ENCODE results near the gene PSMA2.

PSMA2 gene

DNA sequence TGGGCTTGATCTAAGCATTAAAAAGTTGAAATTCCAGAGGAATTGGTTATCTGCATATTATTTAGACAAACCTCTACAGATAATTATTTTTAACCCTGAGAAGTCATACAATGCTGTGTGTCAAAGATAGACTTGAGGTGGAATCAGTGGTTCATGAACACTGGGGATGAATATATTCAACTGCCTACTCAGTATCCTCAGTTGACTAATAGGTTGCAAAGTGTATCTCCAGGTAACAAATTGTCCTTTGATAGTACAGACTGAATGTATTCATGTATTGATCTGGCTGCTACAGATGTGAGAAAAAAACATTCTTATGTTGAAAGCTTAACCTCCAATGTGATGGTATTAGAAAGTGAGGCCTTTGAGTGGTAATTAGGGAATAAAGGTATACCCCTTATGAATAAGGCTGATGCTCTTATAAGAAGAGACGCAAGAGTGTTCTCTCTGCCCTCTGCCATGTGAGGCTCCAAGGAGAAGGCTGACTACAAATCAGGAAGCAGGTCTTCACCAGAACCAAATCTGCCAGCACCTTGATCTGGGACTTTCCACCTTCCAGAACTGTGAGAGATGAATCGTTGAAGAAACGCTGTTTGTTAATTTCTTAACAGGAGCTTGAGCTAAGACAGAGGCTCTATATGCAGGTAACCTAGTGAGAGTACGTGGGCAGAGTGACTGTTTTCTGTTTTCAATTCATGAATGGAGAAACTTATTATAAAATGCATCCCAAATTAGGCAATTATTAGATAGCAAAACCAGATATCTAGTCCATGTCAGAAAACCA lies 7.7 kb upstream of the PSMA2 start:
- DNase-seq = no peak

DNA sequence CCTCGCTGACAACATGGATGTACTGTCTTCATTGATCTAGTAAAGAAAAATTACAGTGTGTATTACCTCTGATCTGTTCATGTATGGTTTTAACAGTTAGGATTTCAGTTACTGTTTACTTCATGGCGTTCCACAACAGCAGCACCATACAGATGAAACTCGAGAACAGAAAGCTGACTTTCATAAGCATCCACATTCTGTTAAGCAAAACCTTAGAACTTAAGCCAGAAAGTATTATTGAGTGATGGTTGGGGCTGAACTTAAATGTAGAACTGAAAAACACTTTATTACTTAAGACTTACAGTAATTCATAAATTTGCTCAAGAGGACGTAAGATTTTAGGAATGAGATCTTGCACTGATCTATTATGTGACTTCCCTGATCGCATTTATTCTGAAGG lies 3.9 kb upstream of the PSMA2 start:
- no peak for DNase-seq

DNA sequence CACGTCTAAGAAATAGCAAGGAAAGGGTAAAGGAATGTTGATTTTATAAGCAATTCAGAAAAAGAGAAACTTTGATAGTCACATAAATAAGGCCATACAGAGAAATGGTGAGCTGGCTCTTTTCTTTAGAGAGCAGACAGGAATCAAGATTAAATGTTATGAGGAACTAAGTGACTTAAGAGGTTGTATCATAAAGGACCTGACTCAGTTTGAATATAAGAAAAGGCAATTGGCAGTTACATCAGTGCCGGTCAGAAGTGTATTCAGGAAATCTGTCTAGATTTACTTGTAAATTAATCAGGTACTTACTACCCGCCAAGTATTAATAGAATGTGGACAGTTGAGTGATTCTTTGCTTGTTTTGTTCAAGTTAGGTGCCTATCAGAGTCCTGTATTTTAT lies 2.3 kb upstream of the PSMA2 start:
- no peak for DNase-seq

DNA sequence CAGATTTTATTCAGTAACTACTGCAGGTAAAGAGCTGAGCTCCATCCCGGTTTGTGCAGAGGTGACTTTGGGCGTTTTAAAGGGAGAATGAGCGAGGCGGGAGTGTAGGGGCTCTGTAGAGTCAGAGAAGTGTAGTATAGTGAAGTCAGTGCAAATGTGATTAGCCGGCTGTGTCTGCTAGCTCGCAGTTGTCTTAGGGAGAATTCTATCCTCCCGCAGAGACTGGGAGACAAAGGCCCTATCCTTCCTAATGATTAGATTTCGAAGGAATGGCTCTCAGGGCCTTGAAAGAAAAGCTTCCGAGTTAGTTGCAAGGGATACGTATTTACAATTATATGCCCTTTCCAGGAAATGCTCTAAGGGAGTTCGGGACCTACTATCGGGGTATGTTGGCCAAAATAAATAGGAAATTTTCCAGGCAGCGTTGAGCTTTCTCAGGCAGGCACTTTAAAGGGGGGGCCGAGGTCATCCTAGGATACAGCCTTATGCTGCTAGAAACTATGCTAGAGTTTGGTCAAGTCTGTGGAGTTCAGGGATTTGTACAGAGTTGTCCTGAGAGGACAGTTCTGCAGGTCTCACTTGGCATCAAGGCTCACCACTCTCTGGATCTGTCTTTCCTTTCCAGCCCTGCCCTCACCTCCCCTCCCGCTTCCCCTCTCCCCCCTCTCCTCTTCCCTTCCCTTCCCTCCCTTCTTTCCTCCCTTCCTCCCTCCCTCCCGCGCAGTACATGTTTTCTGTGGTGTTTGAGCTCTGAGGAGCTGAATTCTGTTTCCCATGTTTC lies 1.0 kb upstream of the PSMA2 start:
- DNase-seq = peak; percentile 53

DNA sequence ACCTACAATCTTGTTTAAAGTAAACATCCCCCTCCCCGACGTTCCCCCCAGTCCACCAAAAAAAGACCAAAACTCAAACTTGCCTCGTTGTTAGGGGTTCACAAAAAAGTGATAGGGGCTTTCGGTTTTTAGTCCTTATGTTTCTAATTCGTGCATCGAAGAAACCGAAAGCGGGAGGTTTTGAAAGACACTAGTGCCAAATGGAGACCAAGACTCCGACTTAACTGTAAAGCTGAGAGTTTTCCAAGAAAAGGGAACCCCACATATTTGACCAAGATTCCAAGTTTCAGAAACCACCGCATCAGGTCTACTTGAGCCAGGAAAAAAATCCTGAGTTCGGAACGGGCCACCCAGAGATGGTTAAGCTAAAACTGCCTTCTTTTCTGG lies 534 bp downstream of the PSMA2 start:
- no peak for DNase-seq

DNA sequence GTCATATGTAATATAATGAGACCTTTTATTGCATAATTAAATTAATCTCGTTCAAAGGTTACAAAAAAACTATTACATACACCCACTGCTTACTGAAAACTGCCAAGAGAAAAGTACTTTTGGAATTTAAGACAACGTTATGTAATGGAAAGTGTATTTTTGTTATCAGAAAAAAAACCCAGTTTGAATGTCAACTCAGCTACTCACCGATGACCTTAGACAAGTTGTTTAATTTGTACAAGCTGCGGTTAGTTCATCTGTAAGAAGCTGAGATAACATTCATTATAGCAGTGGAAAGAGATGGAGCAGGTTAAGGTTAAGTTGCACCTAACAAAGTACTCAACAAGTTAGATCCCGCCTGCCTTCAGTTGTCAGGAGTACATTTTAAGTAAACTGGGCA lies 1.1 kb downstream of the PSMA2 start:
- no peak for DNase-seq

DNA sequence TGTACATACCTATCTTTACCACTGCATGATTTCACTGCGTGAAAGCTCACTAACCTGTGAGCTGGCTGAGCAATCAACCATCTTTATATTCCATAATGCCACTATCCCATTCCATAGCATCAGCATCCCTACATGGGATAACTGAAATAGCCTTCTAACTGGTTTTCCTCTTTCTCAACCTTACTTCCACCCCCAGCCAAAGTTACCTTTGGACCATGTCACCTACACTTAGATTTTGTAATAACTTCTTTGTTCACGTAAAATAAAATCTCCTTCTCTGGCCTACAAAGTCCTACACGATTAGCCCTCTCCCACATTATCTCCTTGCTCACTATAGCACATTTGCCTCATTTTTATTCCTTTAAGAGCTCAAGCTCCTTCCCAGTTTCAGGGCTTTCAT lies 2.5 kb downstream of the PSMA2 start:
- DNase-seq = no peak

DNA sequence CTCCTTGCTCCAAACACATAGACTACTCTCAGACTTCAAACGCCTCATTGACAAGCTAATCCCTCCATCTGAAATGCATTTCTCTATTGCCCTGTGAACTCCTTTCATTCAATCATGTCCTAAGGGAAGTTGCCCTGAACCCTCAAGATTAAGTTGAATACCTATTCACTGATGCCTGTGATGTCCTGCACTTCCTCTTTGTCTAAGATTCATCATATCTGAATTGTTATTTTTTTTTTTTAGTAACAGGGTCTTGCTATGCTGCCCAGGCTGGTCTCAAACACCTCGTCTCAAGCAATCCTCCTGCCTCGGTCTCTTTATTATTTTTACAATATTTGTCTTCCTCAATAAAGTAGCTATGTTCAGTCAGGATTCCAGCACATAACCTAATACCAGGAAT lies 3.2 kb downstream of the PSMA2 start:
- no peak for DNase-seq

DNA sequence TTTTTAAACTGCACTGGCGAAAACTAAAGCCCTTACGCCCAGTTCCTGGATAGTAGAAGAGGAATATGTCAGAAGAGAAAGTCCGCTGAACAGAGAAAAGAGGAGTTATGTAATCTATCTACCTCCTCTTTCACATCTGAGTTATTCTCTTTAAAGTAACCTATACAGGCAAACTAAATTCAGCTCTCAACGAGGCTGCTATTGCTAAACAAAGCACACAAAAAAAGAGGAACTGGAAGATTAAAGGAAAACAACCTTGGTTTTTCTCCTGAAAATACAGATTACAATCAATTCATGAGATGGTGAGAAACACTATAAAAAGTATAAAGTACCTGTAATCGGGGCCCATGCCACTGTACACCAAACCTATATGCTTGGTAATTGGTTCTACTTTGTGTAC lies 5.8 kb downstream of the PSMA2 start:
- DNase-seq = no peak

DNA sequence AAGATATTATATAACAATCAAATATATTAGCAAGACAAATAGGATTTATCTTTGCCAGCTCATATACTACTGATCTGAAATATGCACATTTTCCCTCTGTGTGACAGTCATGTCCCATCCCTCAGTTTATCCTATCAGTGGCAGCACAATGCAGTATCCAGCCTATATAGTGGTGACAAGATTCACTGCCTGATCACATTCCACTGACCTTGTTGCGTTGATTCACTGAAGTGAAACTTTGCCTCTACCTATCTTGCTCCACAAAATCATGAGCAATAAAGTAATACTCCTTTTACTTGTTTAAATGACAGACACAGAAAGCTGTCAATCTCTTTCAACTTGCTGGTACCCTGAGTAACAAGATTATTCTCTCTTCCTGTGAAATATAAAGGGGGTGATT lies 6.3 kb downstream of the PSMA2 start:
- DNase-seq = no peak

DNA sequence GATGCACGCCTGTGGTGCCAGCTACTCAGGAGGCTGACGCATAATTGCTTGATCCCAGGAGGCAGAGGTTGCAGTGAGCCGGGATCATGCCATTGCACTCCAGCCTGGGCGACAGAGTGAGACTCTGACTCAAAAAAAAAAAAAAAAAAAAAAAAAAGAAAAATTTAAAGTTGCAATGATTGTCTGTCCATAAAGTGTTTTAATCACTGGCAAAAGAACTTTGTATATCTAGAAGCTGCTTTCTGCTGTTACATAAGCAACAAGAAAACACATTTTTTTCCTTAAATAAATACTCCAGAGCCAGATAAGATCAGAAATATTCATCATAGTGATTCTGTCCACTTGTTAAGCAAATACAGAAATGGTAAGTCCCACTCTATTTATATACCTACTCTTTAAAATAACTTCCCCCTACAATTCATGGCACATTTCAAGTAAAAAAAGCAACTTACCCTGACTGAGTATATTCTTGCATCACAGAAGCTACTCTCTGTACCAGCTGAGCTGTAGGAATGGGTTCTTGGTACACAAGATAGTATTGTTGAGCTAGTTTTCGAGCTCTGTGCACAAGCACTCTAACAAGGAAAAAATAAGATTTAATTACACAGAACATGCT lies 7.6 kb downstream of the PSMA2 start:
- no peak for DNase-seq

DNA sequence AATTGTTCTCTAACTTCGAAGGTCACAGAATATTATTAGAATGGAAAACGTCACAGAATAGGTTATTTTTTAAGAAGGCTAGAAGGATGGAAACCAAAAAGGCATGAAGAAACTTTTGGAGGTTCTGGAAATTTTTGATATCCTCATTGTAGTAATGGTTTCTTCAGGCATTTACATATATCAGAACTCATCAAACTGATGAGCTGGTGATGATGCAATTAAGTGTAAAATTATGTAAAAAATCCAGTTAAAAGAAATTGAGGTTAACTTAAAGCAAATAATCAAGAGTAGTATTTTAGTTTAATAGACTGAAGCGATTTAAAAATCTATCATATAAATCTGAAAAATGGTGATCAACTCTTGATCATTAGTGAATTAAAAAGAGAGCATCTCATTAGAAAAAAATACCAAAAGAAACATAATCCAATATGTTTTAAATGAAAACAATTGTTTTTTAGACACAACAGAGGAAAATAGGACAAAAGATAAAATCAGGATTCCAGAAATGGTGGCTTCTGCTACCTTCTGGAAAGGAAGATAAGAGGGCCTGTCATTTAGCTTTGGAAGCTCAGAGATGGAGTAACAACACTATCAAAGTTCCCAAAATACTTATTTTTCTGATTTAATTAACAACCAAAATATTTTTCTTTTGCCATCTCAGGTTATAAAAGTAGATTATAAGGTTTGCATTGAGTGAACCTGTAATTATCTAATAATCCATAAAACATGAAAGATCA lies 9.8 kb downstream of the PSMA2 start:
- DNase-seq = no peak

DNA sequence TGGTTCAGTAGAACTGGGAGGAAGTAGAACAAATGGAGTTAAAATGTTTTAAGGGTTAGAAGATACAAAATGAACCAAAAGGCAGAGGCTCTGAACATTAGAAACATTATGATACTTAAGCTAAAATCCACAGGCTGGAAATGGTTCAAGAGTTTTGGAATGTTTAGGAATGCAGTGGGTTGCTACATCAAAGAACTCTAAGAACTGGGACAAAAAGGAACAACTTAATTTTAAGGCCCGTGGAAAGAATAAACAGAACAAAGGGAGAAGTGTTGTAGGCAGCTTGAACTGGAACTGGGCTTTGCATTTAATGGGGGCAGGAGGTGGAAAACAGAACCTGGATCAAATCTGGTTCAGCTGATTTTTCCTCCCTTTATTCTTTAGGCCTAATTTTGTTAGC lies 16.6 kb downstream of the PSMA2 start:
- no peak for DNase-seq

DNA sequence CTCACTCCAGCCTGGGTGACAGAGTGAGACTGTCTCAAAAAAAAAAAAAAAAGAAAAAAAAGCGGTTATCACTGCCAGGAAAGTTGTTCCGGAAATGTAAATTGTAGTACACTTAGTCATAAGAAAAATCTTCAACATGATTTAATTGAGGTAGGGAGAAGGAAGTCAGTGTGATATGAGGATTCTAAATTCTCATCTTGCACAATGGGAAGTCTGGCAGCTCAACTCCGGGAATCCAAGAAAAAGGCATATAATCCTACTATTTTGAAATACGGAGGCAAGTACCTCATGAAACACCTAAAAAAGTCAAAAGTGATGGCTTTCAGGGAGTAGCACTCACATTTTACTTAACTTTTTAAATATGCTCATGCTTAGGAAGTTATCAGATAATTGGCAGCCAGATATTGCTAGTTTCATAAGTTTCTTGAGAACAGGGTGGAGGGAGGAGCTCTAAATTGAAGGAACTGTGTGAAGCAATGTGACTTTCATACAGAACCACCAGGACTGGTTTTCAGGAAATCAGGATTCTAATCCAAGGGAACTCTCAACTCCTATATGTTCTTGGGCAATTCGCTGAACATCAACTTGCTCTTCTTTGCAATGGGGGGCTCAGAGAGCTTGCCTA lies 17.4 kb downstream of the PSMA2 start:
- DNase-seq = no peak

DNA sequence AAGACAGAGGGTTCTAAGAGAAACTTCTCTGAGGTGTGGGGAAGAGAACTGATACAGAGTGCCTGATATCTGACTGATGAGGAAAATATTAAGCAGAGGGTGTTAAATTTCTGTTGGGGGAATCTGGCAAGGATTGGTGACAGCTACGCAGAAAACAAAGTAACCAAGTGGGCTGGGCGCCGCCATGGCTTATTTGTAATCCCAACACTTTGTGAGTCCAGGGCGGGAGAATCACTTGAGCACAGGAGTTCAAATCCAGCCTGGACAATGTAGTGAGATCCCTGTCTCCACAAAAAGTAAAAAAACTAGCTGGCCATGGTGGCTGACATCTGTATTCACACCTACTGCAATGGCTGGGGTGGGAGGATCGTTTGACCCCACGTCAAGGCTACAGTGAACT lies 18.0 kb downstream of the PSMA2 start:
- DNase-seq = no peak

DNA sequence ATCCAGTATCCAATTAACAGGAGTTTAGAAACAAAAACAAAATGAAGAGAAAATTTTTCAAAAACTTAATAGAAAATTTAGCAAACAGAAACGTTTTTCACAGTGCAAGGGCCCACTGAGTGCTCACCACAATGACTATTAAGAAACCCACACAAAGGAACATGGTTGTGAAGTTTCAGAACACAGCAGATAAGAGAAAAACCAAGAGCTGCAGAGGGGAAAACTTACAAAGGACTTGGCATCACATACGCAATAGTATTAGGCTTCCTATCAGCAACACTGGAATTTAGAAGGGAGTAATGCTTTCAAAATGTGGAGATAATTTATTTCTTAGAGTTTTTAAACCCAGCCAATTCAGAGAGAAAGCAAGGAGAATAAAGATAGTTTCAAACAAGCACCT lies 18.4 kb downstream of the PSMA2 start:
- DNase-seq = no peak

DNA sequence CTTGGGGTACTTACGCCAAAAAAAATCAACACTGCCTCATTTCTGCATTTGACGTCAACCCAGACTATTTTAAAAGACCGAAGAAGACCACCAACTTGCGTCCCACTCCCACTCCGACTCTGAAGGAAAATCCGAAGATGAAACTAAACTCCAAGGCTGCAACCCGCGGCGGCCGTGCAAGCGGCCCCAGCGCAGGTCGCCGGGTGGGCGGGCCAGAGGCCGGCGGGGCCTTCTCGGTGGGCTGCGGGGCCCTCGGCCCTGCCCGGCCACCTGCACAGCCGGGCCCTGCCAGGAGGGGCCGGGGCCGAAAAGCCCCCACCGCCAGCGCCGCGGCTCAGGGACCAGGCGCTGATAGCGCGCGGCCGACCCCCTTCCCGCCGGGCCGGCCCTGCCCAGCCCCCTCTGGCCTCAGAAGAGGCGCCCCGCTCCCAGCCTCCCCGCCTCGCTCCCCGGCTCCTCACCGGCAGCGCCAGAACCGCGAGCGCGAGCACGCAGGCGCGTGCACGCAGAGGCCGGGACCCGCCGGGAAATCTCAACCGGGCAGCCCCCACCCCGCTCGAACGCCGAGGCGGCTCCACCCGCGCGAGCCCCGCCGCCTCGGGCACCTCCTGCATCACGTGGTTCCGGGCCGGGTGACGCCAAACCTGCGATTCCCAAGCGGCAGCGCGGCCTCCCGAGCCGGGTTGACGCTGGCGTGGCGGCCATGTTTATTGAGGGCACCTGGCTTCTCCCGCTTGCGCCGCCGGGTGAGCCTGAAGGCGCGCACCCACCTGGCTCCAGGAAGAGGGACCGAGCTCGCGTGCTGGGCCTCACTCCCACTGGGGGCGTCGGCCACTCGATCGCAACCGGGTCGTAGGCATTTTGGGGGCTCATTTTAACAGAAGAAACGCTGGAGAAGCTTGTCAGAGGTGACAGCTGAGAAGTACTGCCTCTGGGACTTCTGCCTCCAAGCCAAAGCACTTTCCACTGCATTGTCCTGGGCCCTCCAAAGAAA lies 20.2 kb downstream of the PSMA2 start, which contains the start of gene C7orf25:
TSS of gene C7orf25 (minus strand) at position 617 of the 994 bp plus-strand sequence. CDS start 1,170 bp downstream, outside the sequence.
- peak; percentile 97 for DNase-seq

DNA sequence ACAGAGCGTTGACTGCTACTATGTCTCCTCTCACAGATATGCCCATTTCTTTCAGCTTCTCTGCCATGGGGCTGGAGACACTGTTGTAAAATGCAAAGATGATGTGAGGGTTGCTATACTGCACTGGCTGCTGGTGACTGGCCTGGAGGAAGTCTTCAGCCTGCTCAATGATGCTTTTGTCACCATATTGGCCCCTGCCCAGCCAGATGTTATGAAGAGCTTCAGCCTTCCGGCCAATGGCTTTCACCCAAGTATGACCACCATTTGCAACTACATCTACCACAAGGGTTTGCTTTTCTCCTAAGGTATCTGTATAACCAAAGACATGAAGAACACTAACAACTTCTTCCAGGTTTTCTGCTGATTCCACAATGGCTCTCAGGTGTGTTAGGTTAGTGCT lies 21.7 kb downstream of the PSMA2 start:
- no peak for DNase-seq

DNA sequence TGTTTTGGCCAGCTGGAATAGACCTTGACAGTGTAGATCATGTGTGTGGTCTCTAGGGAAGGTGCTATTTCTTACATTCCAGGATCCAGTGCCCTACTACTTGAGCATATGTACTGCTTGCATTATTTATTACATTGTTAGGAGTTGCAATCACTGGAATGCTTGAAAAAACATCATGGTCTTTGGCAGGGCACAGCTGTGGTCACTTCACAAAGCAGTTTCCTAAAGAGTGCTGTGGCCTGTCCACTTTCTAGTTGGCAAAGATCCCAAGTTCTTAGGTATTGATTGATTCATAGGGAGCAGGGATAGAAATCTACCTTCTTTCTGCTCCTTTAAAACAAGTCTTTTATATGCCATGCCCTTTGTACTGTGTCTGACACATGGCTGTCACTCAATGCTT lies 24.7 kb downstream of the PSMA2 start:
- no peak for DNase-seq

DNA sequence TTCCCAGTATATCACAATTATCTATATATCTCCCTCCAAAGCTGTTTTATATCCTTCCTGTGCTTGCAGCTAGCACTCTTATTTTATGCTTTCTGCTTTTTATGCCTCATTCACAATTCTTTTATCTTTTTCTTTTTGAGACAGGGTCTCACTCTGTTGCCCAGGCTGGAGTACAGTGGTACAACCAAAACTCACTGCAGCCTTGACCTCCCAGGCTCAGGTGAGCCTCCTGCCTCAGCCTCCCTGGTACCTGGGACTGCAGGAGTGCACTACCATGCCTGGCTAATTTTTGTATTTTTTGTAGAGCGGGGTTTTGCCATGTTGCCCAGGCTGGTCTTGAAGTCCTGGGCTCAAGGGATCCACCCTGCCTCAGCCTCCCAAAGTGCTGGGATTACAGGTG lies 25.8 kb downstream of the PSMA2 start:
- no peak for DNase-seq

DNA sequence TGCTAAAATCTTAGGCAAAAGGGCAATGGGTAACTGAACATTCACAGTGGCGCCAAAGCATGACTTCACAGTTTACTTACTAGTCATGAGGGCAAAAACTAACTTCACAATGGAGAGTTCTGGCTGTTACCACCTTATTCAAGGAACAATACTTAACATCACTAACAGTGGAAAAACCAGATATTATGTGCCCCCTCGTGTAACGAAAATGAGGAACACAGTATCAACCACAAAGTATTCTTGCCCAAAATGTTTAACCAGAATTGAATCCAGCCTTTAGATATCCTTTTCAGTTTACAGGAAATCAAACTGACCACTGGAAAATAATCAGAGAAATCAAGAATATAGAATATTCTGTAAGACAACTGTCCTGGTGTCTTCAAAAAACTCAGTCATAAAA lies 29.6 kb downstream of the PSMA2 start:
- DNase-seq = no peak

DNA sequence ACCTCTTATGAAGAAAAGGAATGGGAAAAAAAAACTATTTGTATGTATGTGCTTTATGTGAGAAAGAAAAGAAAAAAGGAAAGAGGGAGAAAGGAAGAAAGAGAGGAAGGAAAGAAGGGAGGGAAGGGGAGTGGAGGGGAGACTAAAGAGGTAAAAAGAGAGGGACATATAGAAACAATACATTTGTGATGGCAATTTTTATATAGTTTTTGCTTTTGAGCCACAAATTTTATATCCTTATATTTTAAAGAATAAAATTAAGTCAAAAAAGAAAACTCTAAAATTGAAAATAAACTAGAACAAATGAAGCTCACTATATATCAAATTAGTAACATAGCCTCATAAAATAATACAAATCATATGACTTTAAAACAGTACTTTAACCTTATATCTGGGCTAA lies 31.1 kb downstream of the PSMA2 start:
- no peak for DNase-seq
